ENCODE results near the gene CIPC.

CIPC gene

GRCh38 chr14:77103951-77104350, 5.9 kb downstream of the CIPC start:
- DNase-seq, result no peak

- no peak for DNase-seq
These were observed 6.3 kb downstream of the CIPC start for GRCh38 chr14:77104393-77104792.

GRCh38 chr14:77105145-77105939, 7.3 kb downstream of the CIPC start:
- DNase-seq, result no peak

- DNase-seq, result no peak
These were observed 8.6 kb downstream of the CIPC start for GRCh38 chr14:77106666-77107065.

- no peak for DNase-seq
These were observed 9.2 kb downstream of the CIPC start for GRCh38 chr14:77107228-77107627.

GRCh38 chr14:77108753-77109152, 10.7 kb downstream of the CIPC start:
- no peak for DNase-seq

- no peak for DNase-seq
These were observed 11.6 kb downstream of the CIPC start for GRCh38 chr14:77109656-77110055.

GRCh38 chr14:77110286-77110685, 12.2 kb downstream of the CIPC start:
- no peak for DNase-seq

GRCh38 chr14:77111021-77111420, 13.0 kb downstream of the CIPC start:
- DNase-seq, result no peak

- no peak for DNase-seq
These were observed 15.6 kb downstream of the CIPC start for GRCh38 chr14:77113644-77114043.

GRCh38 chr14:77114609-77115008, 16.6 kb downstream of the CIPC start:
- no peak for DNase-seq

GRCh38 chr14:77116172-77116817, 18.2 kb downstream of the CIPC start:
- DNase-seq, result no peak

- peak; percentile 44 for DNase-seq
These were observed 21.8 kb downstream of the CIPC start for GRCh38 chr14:77119851-77120250.

GRCh38 chr14:77120771-77121743, 23.0 kb downstream of the CIPC start:
- peak; percentile 47 for DNase-seq

- no peak for DNase-seq
These were observed 24.6 kb downstream of the CIPC start for GRCh38 chr14:77122526-77123125.

- DNase-seq, result no peak
These were observed 25.6 kb downstream of the CIPC start for GRCh38 chr14:77123381-77124325.

GRCh38 chr14:77124345-77125280, 26.6 kb downstream of the CIPC start:
- peak; percentile 63 for DNase-seq

GRCh38 chr14:77125281-77125801, 27.3 kb downstream of the CIPC start:
- no peak for DNase-seq

GRCh38 chr14:77125823-77126325, 27.8 kb downstream of the CIPC start:
- DNase-seq, result no peak

GRCh38 chr14:77126461-77126990, 28.5 kb downstream of the CIPC start:
- no peak for DNase-seq
